Hepatocyte (in vitro differentiated cells): Measurements from ENCODE around the gene TNNC2.

Experiments
- EZH2 ChIP-seq: fragments of 200-600 bp; sonication (generic); IDR thresholded peaks from 2 replicates; pipeline ENCODE4 v1.6.1; 2016; ENCODE audit warnings: antibody characterized with exemption, mild to moderate bottlenecking, borderline replicate concordance
- EZH2phosphoT487 ChIP-seq: fragments of 200-600 bp; sonication (generic); IDR thresholded peaks from one replicate; pipeline ENCODE4 v1.6.1; 2018; ENCODE audit warnings: antibody characterized with exemption, mild to moderate bottlenecking, low read depth, moderate library complexity; ENCODE audit not compliant: unreplicated experiment, severe bottlenecking
- TF ChIP-seq, protein P1 (sequence below): fragments of 200-600 bp; sonication (generic); IDR thresholded peaks from 2 replicates; pipeline ENCODE4 v1.5.1; 2016; ENCODE audit warnings: antibody characterized with exemption, mild to moderate bottlenecking; ENCODE audit not compliant: poor library complexity

DNA sequence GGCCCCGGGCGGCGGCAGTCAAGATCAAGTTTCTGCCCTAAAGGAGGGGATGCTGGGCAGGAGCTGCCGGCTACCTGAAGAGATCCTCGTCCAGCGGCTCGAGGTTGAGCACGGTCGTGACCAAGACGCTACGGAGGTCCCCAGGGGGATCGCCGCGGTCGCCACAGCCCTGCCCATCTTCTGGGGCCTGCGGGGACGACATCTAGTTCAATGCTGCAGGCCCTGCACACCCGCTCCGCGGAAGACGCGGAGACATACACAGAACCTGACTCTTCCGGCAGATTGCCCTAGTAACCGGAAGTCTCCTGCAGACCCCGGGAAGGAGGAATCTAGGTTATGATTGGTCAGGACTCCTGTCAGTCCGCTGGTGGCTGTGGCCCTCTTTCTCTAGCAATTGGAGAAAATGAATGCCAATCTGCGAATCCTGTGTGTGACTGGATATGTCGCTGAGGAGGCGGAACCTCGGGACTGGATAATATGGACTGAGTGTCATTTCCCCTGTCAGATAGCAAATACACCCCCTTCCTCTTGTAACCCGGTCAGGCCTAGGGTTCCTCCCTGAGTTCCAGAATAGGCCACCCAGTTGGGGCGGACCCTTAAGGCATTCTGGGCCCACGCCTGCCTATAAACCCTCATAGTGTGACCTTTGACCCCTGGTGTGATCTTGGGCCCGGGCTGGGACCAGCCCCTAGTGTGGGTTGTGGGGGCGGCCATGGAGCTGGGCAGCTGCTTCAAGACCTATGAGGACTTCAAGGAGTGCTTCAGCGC is 30.2 kb upstream of the TNNC2 start, which contains the start of the genes ACOT8 and ZSWIM3:
- TF ChIP-seq, protein P1, sequence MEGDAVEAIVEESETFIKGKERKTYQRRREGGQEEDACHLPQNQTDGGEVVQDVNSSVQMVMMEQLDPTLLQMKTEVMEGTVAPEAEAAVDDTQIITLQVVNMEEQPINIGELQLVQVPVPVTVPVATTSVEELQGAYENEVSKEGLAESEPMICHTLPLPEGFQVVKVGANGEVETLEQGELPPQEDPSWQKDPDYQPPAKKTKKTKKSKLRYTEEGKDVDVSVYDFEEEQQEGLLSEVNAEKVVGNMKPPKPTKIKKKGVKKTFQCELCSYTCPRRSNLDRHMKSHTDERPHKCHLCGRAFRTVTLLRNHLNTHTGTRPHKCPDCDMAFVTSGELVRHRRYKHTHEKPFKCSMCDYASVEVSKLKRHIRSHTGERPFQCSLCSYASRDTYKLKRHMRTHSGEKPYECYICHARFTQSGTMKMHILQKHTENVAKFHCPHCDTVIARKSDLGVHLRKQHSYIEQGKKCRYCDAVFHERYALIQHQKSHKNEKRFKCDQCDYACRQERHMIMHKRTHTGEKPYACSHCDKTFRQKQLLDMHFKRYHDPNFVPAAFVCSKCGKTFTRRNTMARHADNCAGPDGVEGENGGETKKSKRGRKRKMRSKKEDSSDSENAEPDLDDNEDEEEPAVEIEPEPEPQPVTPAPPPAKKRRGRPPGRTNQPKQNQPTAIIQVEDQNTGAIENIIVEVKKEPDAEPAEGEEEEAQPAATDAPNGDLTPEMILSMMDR, result no peak
- TF ChIP-seq EZH2, result no peak
- no peak for TF ChIP-seq EZH2phosphoT487
